CMK (cell line): ENCODE measurements around the gene MAS1L.

Experiments
- DNase-seq: peaks from one replicate; pipeline ENCODE4 v3.0.0-alpha.2; 2010; ENCODE audit warnings: low read depth

Gene MAS1L

GRCh38 chr6:29487660-29488059, at the start of gene MAS1L:
TSS of gene MAS1L (minus strand) at chr6:29487956. CDS start at chr6:29487902, 54 bp downstream.
- no peak for DNase-seq

- DNase-seq, result no peak
These were observed 44.7 kb upstream of the MAS1L start for GRCh38 chr6:29532320-29532951.

- no peak for DNase-seq
These were observed 43.9 kb upstream of the MAS1L start for GRCh38 chr6:29531668-29532067.

GRCh38 chr6:29530671-29531310, 43.0 kb upstream of the MAS1L start:
- no peak for DNase-seq

- DNase-seq, result no peak
These were observed 42.2 kb upstream of the MAS1L start for GRCh38 chr6:29529956-29530355.

GRCh38 chr6:29528988-29529560, 41.3 kb upstream of the MAS1L start:
- DNase-seq, result no peak

GRCh38 chr6:29528300-29528931, 40.7 kb upstream of the MAS1L start:
- DNase-seq, result no peak

- DNase-seq, result no peak
These were observed 39.8 kb upstream of the MAS1L start for GRCh38 chr6:29527564-29527963.

GRCh38 chr6:29527126-29527525, 39.4 kb upstream of the MAS1L start:
- no peak for DNase-seq

- no peak for DNase-seq
These were observed 37.5 kb upstream of the MAS1L start for GRCh38 chr6:29525311-29525639.

GRCh38 chr6:29524444-29525310, 36.9 kb upstream of the MAS1L start:
- DNase-seq, result no peak

- no peak for DNase-seq
These were observed 36.3 kb upstream of the MAS1L start for GRCh38 chr6:29524044-29524443.

GRCh38 chr6:29522227-29522626, 34.5 kb upstream of the MAS1L start:
- DNase-seq, result no peak

- DNase-seq, result no peak
These were observed 33.4 kb upstream of the MAS1L start for GRCh38 chr6:29521006-29521680.

GRCh38 chr6:29520232-29520631, 32.5 kb upstream of the MAS1L start:
- DNase-seq, result no peak

- no peak for DNase-seq
These were observed 31.7 kb upstream of the MAS1L start for GRCh38 chr6:29519291-29520010.

GRCh38 chr6:29517728-29518440, 30.1 kb upstream of the MAS1L start:
- DNase-seq, result no peak

GRCh38 chr6:29517245-29517644, 29.5 kb upstream of the MAS1L start:
- DNase-seq, result no peak

GRCh38 chr6:29516108-29516507, 28.4 kb upstream of the MAS1L start:
- DNase-seq, result no peak

GRCh38 chr6:29510746-29511300, 23.1 kb upstream of the MAS1L start:
- no peak for DNase-seq
